ENCODE results near the gene FBXW4.

FBXW4 gene

DNA sequence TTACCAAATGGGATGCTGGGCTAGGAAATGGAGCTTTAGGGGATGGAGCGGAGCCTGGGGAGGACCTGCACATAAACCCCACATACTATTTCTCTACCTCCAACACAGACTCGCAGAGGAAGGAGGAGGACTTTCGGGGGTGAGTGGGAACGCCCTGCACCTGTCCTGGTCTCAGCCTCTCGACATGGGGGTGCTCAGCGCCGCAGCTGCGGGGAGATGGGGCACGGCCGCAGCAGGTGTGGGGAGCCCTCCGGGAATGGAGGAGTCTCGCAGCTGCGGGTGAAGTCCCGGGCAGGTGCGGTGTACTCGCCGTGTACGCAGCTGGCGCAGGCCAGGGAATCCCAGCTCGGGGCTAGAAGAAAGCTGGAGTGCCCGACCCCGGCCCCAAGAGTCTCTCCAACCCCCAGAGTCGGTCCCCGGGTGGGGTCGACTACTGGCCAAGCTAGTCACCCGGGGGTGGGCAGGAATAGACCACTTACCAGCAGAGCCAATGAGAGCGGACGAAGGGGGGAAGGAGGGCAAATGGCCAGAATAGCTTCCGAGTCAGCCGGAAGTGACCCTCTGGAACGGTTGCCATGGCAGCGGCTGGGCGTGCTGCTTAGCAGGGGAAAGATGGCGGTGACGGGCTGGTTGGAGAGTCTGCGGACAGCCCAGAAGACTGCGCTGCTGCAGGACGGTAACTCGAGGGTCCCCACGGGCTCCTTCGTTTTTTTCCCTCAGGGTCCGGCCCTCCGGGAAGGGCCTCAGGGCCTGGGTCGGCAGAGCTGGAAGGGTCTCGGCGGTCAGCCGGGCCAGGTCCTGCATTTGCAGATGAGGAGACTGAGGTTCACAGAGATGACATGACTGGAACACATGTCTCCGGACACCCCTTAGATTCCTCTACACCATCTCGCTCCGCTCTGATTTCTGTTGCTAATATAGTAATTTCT is 107.0 kb downstream of the FBXW4 start, which contains the start of the genes DPCD and POLL:
Gene DPCD, plus strand, starts transcription at position 597 of the 929 bp plus-strand sequence. Its CDS starts 16 bp downstream, at position 613.
Gene POLL, minus strand, starts transcription at position 533 of the 929 bp plus-strand sequence. CDS start 897 bp downstream, outside the sequence.
- DNase-seq (ENCODE audit: low read depth in 3 of 3, low spot score in 1 of 3), result peak; percentile 75 to 82 (median 75)

DNA sequence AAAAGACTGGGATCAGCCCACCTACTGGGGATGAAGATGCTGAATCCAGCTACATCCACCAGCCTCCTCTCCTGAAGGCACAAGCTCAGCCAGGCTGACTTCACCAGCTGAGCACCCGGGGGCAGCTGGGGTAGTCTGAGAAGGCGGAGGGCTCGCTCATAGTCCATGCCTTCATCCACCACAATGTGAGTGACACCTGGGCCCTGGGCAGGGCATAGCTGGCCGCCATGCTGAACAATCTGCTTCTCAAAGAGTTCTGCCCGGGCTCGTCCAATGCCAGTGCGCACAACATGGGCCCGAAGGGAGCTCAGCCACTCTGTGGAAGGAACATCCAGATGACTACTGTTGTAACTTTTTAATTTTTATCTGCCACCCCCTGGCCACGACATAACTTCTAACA is 109.1 kb downstream of the FBXW4 start:
- DNase-seq (ENCODE audit: low read depth in 3 of 3, low spot score in 1 of 3), result no peak

DNA sequence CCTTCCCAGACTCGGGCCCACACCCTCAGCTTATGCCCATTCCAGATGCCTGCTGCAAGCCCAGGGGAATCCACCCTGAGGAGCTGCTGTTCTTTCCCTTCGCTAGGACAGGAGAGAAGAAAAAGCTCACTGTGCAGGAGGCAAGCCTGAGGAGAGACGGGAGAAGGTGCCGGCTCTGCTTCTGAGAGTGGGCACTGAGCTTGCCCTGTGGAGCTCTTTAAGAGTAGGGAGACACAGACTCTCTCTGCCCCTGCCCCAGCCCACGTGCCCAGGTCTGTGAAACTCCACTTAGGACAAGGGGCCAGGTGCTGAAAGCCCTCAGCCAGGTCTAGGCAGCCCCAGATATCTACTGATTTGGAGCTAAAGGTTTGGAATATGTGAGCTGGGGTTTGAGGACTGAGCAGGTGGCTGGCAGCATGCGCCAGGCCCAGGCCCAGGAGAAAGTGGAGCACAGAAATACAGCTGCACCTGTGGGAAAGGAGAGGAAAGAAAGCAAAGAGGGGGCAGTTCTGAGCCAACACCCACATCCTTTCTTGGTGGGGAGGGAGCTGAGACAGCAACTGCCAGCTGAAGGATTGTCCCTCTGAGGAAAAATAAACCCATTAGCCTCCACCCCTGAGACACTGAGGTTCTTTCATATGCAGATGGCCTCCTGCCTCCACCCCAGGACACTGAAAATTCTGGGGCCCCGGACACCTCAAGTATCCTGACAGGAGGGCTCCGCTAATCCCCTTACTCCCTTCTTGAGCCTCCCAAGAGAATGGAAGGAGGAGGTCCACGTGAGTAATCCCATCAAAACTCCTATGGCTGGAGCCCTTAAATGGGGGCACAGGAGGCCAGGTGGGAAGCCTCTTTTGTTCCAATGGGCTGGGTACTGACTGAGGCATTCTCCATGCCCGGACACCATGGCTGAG is 114.2 kb downstream of the FBXW4 start:
- DNase-seq (ENCODE audit: low read depth in 3 of 3, low spot score in 1 of 3), result no peak

DNA sequence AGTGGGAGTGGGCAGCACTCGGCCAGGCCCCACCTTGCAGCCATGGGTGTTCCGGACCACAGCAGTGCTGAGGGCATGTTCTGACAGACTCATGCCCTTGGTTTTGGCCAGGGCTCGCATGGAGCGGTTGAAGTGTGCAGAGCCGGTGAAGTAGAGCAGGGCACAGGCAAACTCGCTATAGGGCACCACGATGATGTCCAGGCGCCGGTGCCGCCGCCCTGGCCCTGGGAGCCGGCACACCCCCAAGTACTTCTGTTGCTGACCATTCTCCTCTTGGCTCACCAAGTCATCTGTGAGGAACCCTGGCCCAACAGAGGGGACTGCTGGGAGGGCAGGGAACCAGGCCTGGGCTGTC is 115.5 kb downstream of the FBXW4 start:
- no peak for DNase-seq (ENCODE audit: low read depth in 3 of 3, low spot score in 1 of 3)

GRCh38 chr10:101578803-101579515 is 116.0 kb downstream of the FBXW4 start:
- no peak for DNase-seq (ENCODE audit: low read depth in 3 of 3, low spot score in 1 of 3)

- no peak for DNase-seq (ENCODE audit: low read depth in 3 of 3, low spot score in 1 of 3)
These were observed 116.8 kb downstream of the FBXW4 start for GRCh38 chr10:101578192-101578591.

- no peak for DNase-seq (ENCODE audit: low read depth in 3 of 3, low spot score in 1 of 3)
These were observed 117.7 kb downstream of the FBXW4 start for GRCh38 chr10:101577121-101577871.

DNA sequence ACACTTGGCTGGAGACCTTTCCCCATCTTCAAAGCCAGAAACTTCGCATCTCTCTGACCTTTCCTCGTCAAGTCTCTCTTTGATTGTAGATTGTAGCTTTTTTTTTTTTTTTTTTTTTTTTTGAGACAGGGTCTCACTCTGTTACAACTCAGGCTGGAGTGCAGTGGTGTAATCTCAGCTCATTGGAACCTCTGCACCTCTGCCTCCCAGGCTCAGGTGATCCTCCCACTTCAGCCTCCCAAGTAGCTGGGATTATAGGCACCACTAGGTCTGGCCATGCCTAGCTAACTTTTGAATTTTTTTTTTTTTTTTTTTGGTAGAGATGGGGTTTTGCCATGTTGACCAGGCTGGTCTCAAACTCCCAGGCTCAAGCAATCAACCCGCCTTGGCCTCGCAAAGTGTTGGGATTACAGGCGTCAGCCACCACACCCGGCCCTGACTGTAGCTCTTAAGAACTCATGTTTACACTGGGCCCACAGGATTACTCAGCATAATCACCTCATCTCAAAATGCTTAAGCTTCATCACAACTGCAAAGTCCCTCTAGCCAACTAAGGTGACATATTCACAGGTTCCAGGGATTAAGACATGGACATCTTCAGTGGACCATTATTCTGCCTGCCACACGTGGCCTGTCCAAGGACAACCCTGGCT is 118.6 kb downstream of the FBXW4 start:
- DNase-seq (ENCODE audit: low read depth in 3 of 3, low spot score in 1 of 3), result no peak

DNA sequence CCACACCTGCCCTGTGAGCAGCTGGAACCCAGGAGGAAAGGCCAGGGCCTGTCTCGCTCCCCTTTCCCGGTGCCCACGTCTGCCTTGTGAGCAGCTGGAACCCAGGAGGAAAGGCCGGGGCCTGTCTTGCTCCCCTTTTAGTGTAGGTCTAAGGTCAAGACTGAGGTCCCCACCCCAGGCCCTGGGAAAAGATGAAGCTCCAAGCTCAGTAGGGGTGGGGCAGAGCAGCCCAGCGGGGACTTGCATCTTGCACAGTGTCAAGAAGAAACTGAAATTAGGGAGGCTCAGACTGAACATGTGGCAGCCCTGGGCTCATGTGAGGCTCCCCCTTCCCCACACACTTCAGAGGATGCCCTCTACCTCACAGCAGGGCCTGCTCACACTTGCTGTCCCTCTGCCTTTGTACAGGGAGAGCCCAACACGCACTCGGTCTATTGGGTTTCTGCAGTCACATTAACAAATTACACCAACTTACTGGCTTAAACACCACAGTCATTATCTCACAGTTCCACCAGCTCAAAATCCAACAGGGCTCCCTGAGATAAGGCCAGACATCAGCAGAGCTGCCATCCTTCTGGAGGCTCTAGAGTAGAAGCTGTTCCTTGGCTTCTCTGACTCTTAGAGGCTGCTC is 119.3 kb downstream of the FBXW4 start:
- DNase-seq (ENCODE audit: low read depth in 3 of 3, low spot score in 1 of 3), result no peak

- DNase-seq (ENCODE audit: low read depth in 3 of 3, low spot score in 1 of 3), result no peak
These were observed 119.9 kb downstream of the FBXW4 start for GRCh38 chr10:101575091-101575490.

DNA sequence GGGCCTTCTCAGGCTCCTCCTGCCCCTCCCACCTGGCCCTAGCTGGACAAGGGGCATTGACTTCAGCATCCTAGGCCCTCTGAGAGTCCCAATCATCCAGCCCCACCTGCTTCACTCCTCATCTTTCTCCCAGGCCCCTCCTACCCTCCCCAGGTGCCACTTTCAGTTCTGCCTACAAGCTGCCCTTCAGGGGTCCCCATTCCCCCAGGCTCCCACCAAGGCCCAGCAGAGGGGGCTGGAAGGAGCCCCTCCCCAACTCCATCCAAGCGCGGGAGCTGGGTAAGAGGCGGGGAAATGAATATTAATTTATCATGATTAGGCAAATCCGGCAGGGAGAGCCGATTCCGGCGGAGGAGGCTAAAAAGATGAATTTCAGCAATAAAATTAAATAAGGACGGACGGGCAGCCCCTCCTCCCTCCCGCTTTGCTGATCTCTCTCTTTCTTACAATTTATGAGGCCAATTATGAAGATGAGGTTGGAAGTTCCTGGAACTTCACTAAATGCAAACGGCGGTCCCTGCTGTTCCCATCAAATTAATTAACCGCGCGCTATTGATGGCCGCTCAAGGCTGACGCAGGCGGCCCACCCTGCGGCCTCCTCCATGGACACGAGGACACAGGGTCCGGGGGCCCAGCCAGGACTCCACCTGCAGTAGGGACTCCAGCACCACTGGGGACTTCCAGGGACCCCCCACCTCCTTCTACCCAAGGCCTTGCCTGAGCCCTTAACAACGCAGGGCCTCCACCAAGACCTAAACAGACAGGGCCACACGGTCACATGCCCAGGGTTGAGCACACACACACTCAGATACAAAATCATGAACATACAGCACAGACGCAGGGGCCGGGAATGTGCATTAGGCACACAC is 120.9 kb downstream of the FBXW4 start:
- DNase-seq (ENCODE audit: low read depth in 3 of 3, low spot score in 1 of 3), result no peak

- DNase-seq (ENCODE audit: low read depth in 3 of 3, low spot score in 1 of 3), result no peak
These were observed 122.2 kb downstream of the FBXW4 start for GRCh38 chr10:101572785-101573184.

GRCh38 chr10:101572126-101572525 is 122.8 kb downstream of the FBXW4 start:
- no peak for DNase-seq (ENCODE audit: low read depth in 3 of 3, low spot score in 1 of 3)

DNA sequence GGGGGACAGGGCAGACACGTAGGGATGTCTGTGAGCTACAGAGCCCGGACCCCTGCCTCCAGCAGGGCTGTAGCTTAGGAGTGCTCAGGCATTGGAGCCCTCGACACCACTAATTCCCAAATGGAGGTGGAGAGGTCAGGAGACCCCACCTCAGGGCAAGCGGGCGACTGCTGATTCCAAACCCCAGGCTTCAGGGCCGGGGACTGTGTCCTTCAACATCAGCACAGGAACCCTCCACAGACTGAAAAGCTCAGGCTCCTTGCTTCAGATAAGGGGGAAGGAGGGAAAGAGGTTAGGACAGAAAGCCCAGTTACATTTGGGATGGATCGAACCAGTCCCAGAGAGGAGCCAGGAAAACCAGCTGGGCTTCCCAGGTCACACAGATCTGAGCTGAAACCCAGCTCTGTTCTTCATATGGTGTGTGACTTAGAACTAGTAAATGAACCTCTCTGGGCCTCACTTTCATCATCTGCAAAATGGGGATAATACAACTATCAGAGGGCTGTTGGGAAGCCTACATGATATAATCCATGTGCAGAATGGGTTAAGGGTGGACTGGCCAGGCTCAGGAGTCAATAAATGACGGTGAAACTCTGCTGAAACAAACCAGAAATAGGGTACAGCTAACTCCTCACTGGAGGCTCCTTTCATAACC is 123.6 kb downstream of the FBXW4 start:
- no peak for DNase-seq (ENCODE audit: low read depth in 3 of 3, low spot score in 1 of 3)

DNA sequence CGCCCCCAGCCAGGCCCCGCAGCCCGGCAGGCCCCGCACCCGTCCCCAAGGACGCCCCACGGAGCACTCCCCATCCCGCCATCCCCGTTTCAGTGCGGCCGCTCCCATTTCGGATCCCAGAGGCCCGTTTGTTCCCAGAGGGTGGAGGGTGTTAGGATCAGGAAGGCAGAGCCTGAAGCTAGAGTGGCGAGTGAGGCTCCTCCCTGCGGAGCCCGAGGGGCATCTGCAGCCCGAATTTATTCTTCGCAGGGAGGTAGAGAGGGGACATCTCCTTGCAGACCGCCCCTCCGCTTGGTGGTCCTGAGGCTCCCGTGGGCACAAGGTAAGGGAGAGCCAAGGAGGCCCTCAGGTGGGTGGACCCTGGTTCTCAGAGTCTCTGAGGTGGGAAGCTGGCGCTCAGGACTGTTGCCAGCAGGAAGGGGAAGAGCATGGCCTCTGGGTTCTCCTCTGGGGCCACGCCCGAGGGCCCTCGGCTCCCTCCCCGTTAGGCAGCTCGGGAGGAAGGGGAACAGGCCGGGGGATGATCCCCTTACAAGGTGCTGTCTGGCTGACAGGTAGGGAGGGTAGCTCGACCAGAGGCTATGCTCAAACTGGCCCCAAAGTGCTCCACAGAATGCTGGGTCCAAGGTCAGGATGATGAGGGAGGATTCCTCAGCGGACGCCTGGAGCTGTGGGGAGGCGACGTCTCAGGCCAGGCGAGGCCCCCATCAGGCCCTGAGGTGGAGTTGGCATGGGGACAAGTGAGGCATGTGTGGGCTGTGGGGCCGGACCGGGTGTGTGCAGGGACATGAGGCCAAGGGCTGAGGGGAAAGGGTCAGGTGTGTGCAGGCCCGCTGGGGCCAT is 124.3 kb downstream of the FBXW4 start:
- no peak for DNase-seq (ENCODE audit: low read depth in 3 of 3, low spot score in 1 of 3)

GRCh38 chr10:101569622-101570427 is 125.1 kb downstream of the FBXW4 start:
- DNase-seq (ENCODE audit: low read depth in 3 of 3, low spot score in 1 of 3), result peak; percentile 36 to 75 (median 64)

Data from stimulated activated CD4-positive, alpha-beta T cell treated with anti-CD3 and anti-CD28 coated beads, TNF-alpha, amount 100 ng/mL, for 1 hour (primary cell).